ENCODE data around the gene KIF7.

- TF ChIP-seq CTCF (IDR thresholded peaks at IDR 0.05) (no peak), EZH2phosphoT487 (IDR thresholded peaks at IDR 0.05) (no peak), EZH2 (IDR thresholded peaks at IDR 0.05) (no peak)
These were observed 5.3 kb upstream of the KIF7 start for GRCh38 chr15:89660556-89660955.
